BJ (cell line): ENCODE data around the gene USP27X. TPM values are rescaled to one million over a fixed set of nuclear protein-coding genes. Genes with fewer than 3 reads are reported as not detected.

Experiments used
- CTCF ChIA-PET: fragments of 350-600 bp; formaldehyde crosslinking; extraction: SDS; loops from one replicate; lab custom pipeline; 2021; ENCODE audit warnings: antibody characterized with exemption, inconsistent platforms; lab: Yijun Ruan, JAX
- POLR2A ChIA-PET: fragments of 300-600 bp; sonication (Branson Sonifier 250); formaldehyde crosslinking; extraction: SDS; loops from one replicate; lab custom pipeline; 2021; ENCODE audit warnings: antibody characterized with exemption; lab: Charles Lee
- DNase-seq: peaks from one replicate; pipeline ENCODE4 v3.0.0-alpha.2; 2011; ENCODE audit warnings: low read depth
- H3K27me3 ChIP-seq: 2 replicates; pipeline ENCODE4 v1.6.0; 2011; ENCODE audit warnings: low read length; ENCODE audit not compliant: control insufficient read depth, insufficient read depth
- H3K36me3 ChIP-seq: 2 replicates; pipeline ENCODE4 v1.5.1; 2011; ENCODE audit warnings: low read length; ENCODE audit not compliant: control insufficient read depth, insufficient read depth
- H3K4me3 ChIP-seq: 2 replicates; pipeline ENCODE4 v1.5.1; 2011; ENCODE audit warnings: low read depth, mild to moderate bottlenecking, control low read depth, low read length
- polyA plus RNA-seq: library from polyadenylated mRNA; depleted of rRNA; stranded (reverse); fragments of >200 nt; gene quantifications from 2 replicates; pipeline ENCODE4 v1.2.3, GENCODE V29; 2011
- TF ChIP-seq, protein P1 (sequence below): IDR thresholded peaks from 2 replicates; pipeline ENCODE4 v1.5.1; 2011; ENCODE audit warnings: low read depth, mild to moderate bottlenecking, control low read depth, inconsistent platforms, low read length, moderate library complexity; ENCODE audit not compliant: insufficient read depth

Gene USP27X
- polyA plus RNA-seq, 1 experiment: 3.4 TPM

GRCh38 chrX:49880668-49881067 lies 1.4 kb downstream of the USP27X start:
- Histone ChIP-seq H3K27me3 (no peaks in the 10 kb centered on the region), H3K4me3 (no peak overlapping the region), H3K36me3 (no peaks in the 10 kb centered on the region)
- ChIA-PET POLR2A (no interaction called here), CTCF (no interaction called here)
- no peak for DNase-seq
- TF ChIP-seq, protein P1, sequence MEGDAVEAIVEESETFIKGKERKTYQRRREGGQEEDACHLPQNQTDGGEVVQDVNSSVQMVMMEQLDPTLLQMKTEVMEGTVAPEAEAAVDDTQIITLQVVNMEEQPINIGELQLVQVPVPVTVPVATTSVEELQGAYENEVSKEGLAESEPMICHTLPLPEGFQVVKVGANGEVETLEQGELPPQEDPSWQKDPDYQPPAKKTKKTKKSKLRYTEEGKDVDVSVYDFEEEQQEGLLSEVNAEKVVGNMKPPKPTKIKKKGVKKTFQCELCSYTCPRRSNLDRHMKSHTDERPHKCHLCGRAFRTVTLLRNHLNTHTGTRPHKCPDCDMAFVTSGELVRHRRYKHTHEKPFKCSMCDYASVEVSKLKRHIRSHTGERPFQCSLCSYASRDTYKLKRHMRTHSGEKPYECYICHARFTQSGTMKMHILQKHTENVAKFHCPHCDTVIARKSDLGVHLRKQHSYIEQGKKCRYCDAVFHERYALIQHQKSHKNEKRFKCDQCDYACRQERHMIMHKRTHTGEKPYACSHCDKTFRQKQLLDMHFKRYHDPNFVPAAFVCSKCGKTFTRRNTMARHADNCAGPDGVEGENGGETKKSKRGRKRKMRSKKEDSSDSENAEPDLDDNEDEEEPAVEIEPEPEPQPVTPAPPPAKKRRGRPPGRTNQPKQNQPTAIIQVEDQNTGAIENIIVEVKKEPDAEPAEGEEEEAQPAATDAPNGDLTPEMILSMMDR: no peak

DNA sequence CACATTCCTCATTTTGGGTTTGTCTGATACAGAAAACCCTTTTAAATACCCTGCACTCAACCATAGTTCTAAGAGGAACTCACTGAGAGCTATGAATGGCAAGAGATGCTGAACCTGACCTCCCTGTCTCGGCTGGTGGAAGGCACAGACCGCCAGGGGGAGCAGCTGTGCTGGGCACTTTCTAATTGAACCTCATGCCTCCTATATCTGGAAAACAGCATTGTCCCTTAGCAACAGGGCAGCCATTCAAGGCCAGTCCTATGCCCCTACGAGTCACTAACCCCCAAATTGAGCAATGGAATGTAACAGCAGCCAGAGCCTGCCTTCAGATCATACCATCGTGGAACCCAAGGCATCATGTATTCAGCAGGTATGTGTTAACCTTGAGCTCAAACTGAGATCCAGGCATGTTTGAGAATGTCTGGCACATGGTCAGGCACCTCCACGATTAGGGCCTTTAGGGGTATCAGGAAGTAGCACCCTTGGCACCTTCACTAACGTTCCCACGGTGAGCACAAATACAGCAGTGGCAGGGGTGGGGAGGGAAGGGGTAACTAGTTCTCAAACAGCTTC lies 5.1 kb downstream of the USP27X start:
- POLR2A ChIA-PET: no interaction called here
- Histone ChIP-seq H3K27me3 (no peaks in the 10 kb centered on the region), H3K36me3 (no peaks in the 10 kb centered on the region), H3K4me3 (no peak overlapping the region)
- TF ChIP-seq, protein P1: peak; percentile 80
- CTCF ChIA-PET: interaction anchor here (0.7 to 2.2 kb wide), 10 partner anchors 9 to 321 kb away, joined by 3 to 8 read pairs (median 4); no protein-coding TSS in a partner anchor
- no peak for DNase-seq

GRCh38 chrX:49892542-49892941 lies 13.3 kb downstream of the USP27X start:
- CTCF ChIA-PET: interaction anchor here (1.6 kb wide), 1 partner anchor 23 kb away, joined by 5 read pairs; no protein-coding TSS in a partner anchor
- POLR2A ChIA-PET: no interaction called here
- H3K4me3 ChIP-seq: no peak overlapping the region
- H3K36me3 ChIP-seq: no peaks in the 10 kb centered on the region
- TF ChIP-seq, protein P1: no peak
- DNase-seq: no peak
- no peaks in the 10 kb centered on the region for H3K27me3 ChIP-seq

DNA sequence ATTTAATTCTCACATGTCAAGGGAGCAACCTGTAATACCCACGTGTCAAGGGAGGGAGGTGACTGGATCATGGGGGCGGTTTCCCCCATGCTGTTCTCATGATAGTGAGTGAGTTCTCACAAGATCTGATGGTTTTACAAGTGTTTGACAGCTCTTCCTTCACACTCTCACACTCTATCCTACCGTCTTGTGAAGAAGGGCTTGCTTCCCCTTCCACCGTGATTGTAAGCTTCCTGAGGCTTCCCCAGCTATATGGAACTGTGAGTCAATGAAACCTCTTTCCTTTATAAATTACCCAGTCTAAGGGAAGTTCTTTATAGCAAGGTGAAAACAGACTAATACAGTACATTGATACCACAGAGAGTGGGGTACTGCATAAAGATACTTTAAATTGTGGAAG lies 17.7 kb downstream of the USP27X start:
- ChIA-PET CTCF (no interaction called here), POLR2A (no interaction called here)
- Histone ChIP-seq H3K36me3 (no peaks in the 10 kb centered on the region), H3K4me3 (no peak overlapping the region), H3K27me3 (no peaks in the 10 kb centered on the region)
- DNase-seq: no peak
- TF ChIP-seq, protein P1: no peak

DNA sequence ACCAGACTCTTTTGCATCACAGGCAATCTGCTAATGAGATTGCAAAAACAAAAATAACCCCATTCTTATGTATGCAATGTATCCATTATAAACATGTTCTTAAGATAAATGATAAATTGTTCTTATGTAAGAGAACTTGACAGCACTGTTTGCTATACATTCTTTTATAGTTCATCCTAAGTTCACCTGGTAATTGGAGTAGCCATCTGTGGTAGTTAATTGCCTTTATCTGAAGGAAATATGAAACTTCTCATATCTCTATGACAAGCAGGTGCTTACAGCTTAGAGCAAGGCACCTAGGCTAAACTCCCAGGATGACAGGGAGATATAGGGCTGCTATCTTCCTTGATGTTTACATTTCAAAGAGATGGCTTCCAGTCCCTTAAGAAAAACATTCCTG lies 21.8 kb downstream of the USP27X start:
- CTCF ChIA-PET: no interaction called here
- H3K4me3 ChIP-seq: no peak overlapping the region
- POLR2A ChIA-PET: no interaction called here
- no peak for DNase-seq
- H3K27me3 ChIP-seq: no peaks in the 10 kb centered on the region
- H3K36me3 ChIP-seq: no peaks in the 10 kb centered on the region
- TF ChIP-seq, protein P1: no peak
